Measurements from ENCODE around the gene TRIM2. TPM values are rescaled to one million over a fixed set of nuclear protein-coding genes. Genes with fewer than 3 reads are reported as not detected.

The TRIM2 gene
- total RNA-seq, 1 experiment from 2014 or later, result 41.4 TPM

DNA sequence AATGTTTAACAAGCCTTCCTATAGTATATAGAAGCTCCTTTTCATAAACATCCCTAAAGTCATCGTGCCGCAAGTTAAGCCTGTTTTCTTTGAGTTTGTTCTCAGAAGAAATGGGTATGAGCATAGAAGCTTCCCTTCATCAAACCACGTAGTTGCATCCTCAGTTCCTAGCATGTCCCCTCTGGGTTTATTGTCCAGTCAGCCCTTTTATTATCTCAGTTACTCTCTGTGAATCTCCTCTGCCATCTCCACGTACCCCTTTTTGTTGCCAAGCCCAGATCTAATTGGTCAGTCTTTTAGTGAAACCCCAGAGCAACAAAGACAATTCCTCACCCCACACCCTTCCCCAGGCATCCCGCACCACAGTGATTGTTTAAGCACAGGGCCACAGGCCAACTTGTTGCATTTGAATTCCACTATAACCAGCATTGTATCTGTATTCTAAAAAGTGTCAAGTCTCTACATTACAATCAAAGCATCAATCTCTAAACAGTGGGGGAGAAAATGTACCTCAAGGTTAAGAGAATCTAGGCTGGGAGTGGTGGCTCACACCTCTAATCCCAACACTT is 12.4 kb upstream of the TRIM2 start:
- DNase-seq (ENCODE audit: low read depth, low spot score), result no peak
- Histone ChIP-seq H3K4me3 (replicated peaks in 1 of 2; ENCODE audit: low read depth in 1 of 2, low read length in 2 of 2) (no peak overlapping the region), H3K9ac (ENCODE audit: low read length) (no peak overlapping the region), H4K20me1 (ENCODE audit: insufficient read depth) (no peaks in the 10 kb centered on the region), H3K27me3 (ENCODE audit: insufficient read depth, low read length) (no peaks in the 10 kb centered on the region), H3K4me2 (ENCODE audit: low read length) (no peak overlapping the region), H3K79me2 (ENCODE audit: insufficient read depth, low read length) (no peaks in the 10 kb centered on the region), H3K36me3 (ENCODE audit: control insufficient read depth in 1 of 2, insufficient read depth in 2 of 2, low read length in 2 of 2) (no peaks in the 10 kb centered on the region), H3K4me1 (ENCODE audit: control insufficient read depth in 1 of 2, insufficient read depth in 2 of 2, low read length in 2 of 2) (peaks cover 0 to 5% of the 10 kb centered on the region in 2 experiments; a peak in 1 of 4 replicates), H3K9me2 (ENCODE audit: insufficient read depth) (no peaks in the 10 kb centered on the region), H2AFZ (ENCODE audit: low read depth, low read length, poor library complexity, severe bottlenecking) (no peak overlapping the region), H3K9me3 (ENCODE audit: control insufficient read depth in 1 of 2, insufficient read depth in 1 of 2, low read depth in 1 of 2, low read length in 2 of 2) (no peaks in the 10 kb centered on the region), H3K27ac (ENCODE audit: low read depth, low read length) (no peak overlapping the region)
- TF ChIP-seq, protein P1, sequence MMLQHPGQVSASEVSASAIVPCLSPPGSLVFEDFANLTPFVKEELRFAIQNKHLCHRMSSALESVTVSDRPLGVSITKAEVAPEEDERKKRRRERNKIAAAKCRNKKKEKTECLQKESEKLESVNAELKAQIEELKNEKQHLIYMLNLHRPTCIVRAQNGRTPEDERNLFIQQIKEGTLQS (IDR thresholded peaks at IDR 0.05), result no peak
- no peak for TF ChIP-seq EZH2 (IDR thresholded peaks at IDR 0.05)
- TF ChIP-seq, protein P2, sequence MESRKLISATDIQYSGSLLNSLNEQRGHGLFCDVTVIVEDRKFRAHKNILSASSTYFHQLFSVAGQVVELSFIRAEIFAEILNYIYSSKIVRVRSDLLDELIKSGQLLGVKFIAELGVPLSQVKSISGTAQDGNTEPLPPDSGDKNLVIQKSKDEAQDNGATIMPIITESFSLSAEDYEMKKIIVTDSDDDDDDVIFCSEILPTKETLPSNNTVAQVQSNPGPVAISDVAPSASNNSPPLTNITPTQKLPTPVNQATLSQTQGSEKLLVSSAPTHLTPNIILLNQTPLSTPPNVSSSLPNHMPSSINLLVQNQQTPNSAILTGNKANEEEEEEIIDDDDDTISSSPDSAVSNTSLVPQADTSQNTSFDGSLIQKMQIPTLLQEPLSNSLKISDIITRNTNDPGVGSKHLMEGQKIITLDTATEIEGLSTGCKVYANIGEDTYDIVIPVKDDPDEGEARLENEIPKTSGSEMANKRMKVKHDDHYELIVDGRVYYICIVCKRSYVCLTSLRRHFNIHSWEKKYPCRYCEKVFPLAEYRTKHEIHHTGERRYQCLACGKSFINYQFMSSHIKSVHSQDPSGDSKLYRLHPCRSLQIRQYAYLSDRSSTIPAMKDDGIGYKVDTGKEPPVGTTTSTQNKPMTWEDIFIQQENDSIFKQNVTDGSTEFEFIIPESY (IDR thresholded peaks at IDR 0.05; ENCODE audit: extremely low read depth, insufficient replicate concordance, low read length), result no peak
- TF ChIP-seq CEBPB (IDR thresholded peaks at IDR 0.05; ENCODE audit: low read depth), result no peak
- no peak for TF ChIP-seq SP1 (IDR thresholded peaks at IDR 0.05; ENCODE audit: low read depth)
- TF ChIP-seq POLR2AphosphoS5 (IDR thresholded peaks at IDR 0.05; ENCODE audit: low read depth, low read length), result no peak
- TF ChIP-seq ZFX (IDR thresholded peaks at IDR 0.05), result no peak
- no peak for TF ChIP-seq SRF (IDR thresholded peaks at IDR 0.05; ENCODE audit: low read depth)
- no peak for TF ChIP-seq POLR2A (IDR thresholded peaks at IDR 0.05; ENCODE audit: borderline replicate concordance, extremely low read depth, insufficient read depth, insufficient read length)
- TF ChIP-seq, protein P3, sequence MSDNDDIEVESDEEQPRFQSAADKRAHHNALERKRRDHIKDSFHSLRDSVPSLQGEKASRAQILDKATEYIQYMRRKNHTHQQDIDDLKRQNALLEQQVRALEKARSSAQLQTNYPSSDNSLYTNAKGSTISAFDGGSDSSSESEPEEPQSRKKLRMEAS (IDR thresholded peaks at IDR 0.05), result no peak
- TF ChIP-seq FOSL1 (IDR thresholded peaks at IDR 0.05; ENCODE audit: low read depth), result no peak
- TF ChIP-seq, protein P4, sequence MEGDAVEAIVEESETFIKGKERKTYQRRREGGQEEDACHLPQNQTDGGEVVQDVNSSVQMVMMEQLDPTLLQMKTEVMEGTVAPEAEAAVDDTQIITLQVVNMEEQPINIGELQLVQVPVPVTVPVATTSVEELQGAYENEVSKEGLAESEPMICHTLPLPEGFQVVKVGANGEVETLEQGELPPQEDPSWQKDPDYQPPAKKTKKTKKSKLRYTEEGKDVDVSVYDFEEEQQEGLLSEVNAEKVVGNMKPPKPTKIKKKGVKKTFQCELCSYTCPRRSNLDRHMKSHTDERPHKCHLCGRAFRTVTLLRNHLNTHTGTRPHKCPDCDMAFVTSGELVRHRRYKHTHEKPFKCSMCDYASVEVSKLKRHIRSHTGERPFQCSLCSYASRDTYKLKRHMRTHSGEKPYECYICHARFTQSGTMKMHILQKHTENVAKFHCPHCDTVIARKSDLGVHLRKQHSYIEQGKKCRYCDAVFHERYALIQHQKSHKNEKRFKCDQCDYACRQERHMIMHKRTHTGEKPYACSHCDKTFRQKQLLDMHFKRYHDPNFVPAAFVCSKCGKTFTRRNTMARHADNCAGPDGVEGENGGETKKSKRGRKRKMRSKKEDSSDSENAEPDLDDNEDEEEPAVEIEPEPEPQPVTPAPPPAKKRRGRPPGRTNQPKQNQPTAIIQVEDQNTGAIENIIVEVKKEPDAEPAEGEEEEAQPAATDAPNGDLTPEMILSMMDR (IDR thresholded peaks at IDR 0.05 in 2 of 3, conservative IDR thresholded peaks at IDR 0.05 in 1 of 3; ENCODE audit: borderline replicate concordance in 1 of 3, insufficient read depth in 1 of 3, low read depth in 2 of 3, low read length in 2 of 3), result no peak
- no peak for TF ChIP-seq CBX3 (IDR thresholded peaks at IDR 0.05; ENCODE audit: low read depth)
- BruUV-seq (replicated peaks), result no TSS peak
- ChIA-PET CTCF (no interaction called here), RAD21 (ENCODE audit: low non-redundant PET in 1 of 2, low total read pairs in 2 of 2, uncharacterized antibody in 2 of 2, unreplicated experiment in 2 of 2) (no interaction called here), POLR2A (no interaction called here)
- no peak for ATAC-seq
- intact Hi-C loops (cut with micrococcal nuclease), result no loop called here

Measured in HCT116 (cell line).